ENCODE measurements around the gene BCLAF3.

GRCh38 chrX:19986531-19986930 is 4.3 kb downstream of the BCLAF3 start:
- TF ChIP-seq CEBPB (IDR thresholded peaks at IDR 0.05) (no peak), NFIC (IDR thresholded peaks at IDR 0.05) (no peak), EP300 (IDR thresholded peaks at IDR 0.05; ENCODE audit: borderline replicate concordance) (no peak), CREB1 (IDR thresholded peaks at IDR 0.05; ENCODE audit: low read depth) (no peak), ZBTB7A (IDR thresholded peaks at IDR 0.05; ENCODE audit: low read depth) (no peak), TEAD4 (IDR thresholded peaks at IDR 0.05) (no peak), RAD21 (IDR thresholded peaks at IDR 0.05; ENCODE audit: low read depth) (no peak)
